NCI-H524 (cell line): ENCODE data around the gene SKP2.

Experiments used
- DNase-seq, 2 experiments: peaks; one replicate each; lab custom pipeline; 2025; lab: John Stamatoyannopoulos, UW

Gene SKP2

DNA sequence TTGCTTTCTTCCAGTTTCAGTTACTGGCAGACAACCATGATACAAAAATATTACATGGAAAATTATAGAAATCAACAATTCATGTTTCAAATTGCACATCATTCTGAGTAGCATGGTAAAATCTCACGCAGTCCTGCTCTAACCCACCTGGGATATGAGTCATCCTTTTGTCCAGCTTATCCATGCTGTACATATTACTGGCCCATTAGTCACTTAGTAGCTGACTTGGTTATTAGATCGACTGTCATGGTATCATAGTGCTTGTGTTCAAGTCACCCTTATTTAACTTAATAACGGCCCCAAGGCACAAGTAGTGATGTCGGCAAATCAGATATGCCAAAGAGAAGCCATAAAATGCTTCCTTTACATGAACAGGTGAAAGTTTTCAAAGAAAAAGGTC, 48.6 kb downstream of the SKP2 start:
- no peak for DNase-seq

GRCh38 chr5:36202521-36202961, 50.6 kb downstream of the SKP2 start:
- DNase-seq, result peak; percentile 55 to 77

DNA sequence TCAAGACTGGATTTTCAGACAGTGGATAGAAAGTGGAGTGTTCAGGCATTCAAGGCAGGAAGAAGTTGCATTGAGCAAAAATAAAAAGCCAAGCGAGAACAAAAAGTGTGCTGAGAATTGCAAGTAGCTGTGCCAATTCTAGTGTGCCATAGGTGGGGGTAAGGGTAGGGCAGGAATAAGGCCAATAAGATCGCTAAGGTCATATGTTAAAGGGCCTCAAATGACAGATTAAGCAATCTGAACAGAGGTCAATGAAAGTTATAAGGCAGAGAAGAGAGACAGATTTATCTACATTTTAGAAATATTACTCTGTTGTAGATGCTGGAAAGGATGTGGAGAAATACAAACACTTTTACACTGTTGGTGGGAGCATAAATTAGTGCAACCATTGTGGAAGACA, 53.4 kb downstream of the SKP2 start:
- no peak for DNase-seq

GRCh38 chr5:36206913-36207312, 55.0 kb downstream of the SKP2 start:
- no peak for DNase-seq

DNA sequence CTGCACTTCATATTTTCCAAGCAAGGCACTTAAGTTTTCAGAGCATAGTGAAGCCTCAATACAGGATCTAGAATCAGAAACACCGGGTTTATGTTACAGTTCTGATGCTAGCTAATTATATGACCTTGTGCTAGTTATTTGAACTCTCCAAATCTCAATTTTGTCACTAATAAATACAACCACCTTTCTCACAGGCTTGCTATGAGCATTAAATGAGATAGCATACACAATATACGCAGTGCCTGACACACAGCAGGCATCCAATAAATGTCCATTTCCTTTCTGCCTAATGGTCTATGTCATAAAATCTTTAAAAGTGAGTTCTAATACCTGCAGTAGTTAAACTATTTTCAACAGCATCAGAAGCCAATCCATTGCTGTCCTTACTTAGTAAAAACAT, 56.9 kb downstream of the SKP2 start:
- DNase-seq, result no peak

DNA sequence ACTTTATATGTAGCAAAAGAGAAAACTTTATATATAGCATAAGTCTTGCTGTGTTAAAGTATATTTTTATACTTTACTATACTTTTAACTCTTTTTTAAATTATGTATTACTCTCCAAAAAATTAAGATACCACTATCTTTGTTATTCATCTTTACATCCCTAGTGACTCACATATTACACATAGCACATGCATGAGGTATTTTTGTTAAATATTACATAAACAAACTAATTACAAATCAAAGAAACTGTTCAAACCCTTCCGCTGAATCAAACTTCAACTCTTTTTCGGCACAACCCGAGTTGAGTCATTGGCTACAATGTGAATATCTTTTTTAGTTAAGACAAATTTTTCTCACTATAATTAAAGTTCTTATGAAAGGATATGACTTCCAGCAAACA, 57.8 kb downstream of the SKP2 start:
- no peak for DNase-seq

DNA sequence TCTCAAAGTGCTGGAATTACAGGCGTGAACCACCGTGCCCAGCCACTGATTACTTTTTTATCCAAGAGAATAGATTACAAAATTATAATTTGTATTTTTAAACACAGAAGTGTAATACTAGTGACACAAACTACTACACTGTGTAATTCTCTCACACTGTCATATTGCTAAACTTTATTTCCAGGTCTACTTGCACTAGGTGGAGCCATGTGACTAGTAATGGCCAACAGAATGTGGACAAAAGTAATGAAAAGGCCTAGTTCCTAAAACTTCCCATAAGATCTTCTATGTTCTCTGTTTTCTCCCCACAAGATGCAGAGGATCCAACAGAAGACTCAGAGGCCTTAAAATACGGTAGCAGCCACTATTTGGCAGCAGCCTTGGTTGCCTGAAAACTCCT, 62.5 kb downstream of the SKP2 start:
- DNase-seq, result no peak

DNA sequence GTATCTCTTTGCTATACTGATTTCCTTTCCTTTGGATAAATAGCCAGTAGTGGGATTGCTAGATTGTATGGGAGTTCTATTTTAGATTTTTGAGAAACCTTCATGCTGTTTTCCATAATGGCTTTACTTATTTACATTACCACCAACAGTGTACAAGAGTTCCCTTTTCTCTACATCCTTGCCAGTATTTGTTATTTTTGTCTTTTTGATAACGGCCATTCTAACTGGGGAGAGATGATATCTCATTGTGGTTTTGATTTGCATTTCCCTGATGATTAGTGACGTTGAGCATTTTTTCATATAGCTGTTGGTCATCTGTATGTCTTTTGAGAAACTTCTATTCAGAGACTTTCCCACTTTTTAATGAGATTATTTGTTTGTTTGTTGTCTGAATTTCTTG, 64.0 kb downstream of the SKP2 start:
- no peak for DNase-seq

DNA sequence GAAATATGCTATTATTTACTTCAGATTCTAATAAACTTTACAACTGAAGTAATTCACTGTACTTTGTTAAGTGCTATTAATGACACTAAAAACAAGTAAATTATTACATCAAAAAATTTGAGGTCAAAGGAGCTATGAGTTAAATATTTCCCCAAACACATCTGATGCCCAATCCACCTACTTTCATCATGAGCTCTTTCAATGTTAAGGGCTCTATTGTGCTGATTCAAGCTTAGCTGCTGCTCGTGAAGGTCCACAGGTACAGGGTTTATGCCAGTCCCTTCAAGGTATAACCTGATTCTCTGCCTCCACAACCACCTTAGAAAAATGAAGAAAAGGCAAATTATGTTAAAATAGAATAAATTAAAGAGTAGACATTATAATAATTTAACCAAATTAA, 65.7 kb downstream of the SKP2 start:
- no peak for DNase-seq

DNA sequence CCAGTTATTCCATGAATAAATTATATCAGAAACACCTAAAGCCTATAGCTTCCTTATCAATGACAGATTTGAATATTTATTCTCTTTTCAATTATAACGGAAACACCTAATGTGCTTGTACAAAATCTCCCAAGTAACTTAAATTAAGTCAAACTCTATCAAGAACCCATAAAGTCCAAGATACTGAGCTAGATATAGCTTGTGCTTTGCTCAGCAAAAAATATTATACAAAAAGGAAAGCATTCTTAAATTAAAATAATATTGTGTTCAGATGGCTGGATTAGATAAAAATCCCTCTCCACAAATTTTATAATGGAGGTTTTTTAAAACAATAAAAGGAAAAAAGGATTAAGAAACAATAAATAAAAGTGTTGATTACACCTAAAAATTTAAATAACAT, 66.1 kb downstream of the SKP2 start:
- no peak for DNase-seq

DNA sequence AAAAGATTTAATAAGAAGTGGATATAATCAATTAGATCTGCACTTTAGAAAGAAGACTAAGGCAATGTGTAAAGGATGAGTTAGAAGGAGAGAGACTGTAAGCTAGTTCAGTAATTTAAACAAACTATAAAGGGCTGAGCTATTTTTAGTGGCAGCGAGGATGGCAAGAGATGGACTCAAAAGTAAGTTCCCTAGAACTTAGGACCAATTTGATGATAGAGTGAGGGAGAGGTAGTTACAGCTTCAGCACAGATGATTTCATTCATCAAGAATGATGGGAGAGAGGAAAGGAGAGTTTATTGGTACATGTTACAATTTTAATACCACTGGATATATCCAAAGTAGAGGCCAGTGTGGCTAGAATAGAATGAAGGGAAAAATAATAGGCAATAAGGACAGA, 70.7 kb downstream of the SKP2 start:
- DNase-seq, result no peak

GRCh38 chr5:36227046-36227445, 75.1 kb downstream of the SKP2 start:
- no peak for DNase-seq

GRCh38 chr5:36228505-36228904, 76.6 kb downstream of the SKP2 start:
- no peak for DNase-seq

DNA sequence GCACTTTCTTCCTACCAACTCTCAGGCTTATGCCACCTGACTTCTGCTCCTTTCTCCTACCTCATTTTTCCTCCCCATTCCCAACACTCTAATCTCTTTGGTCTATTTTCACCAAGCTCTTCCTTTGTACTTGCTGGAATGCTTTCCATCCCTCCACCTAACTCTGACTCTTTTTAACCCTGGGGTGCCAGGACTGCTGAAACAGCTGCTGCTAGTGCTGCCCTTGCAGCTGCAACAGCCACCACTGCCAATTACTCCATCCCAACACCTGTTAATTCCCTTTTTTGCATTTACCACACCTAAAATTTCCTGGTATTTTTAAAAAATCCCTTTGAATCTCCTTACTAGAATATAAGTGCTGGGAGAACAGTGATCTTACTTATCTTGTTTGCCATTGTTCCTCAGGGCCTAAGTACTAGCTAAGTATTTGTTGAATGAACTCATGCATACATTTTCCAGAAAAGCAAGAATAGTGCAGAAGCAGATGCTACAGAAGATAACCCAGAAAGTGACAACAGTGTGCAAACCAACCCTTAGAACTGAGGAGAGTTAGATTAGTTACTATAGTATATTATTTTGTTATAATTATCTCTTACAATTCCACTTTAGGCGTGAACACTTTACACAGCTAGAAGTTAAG, 78.4 kb downstream of the SKP2 start:
- DNase-seq, result no peak

GRCh38 chr5:36232533-36232932, 80.6 kb downstream of the SKP2 start:
- no peak for DNase-seq
